ENCODE results near the gene MPND. TPM values are rescaled to one million over a fixed set of nuclear protein-coding genes. Genes with fewer than 3 reads are reported as not detected.

MPND gene
- total RNA-seq, 2 experiments from 2014 or later: 10.3 to 11.0 TPM

- TF ChIP-seq CTCF (IDR thresholded peaks at IDR 0.05): no peak
- no peaks in the 10 kb centered on the region for H3K27me3 Mint-ChIP-seq
- H3K27me3 ChIP-seq (ENCODE audit: control insufficient read depth in 1 of 2, insufficient read depth in 2 of 2, low read length in 2 of 2): no peaks in the 10 kb centered on the region
- H3K27ac Mint-ChIP-seq: no peak overlapping the region
- DNase-seq: no peak
- no peaks in the 10 kb centered on the region for H3K36me3 Mint-ChIP-seq (ENCODE audit: low read depth)
- H3K4me3 Mint-ChIP-seq: no peak overlapping the region
- intact Hi-C loops (cut with DNase I, micrococcal nuclease): no loop called here
- no peak for ATAC-seq (ENCODE audit: poor library complexity)
- CTCF ChIA-PET: no interaction called here
- no peaks in the 10 kb centered on the region for H3K4me1 Mint-ChIP-seq (ENCODE audit: low read depth)
- H3K9me3 ChIP-seq (ENCODE audit: control insufficient read depth in 1 of 2, insufficient read depth in 1 of 2, low read length in 2 of 2): no peaks in the 10 kb centered on the region
- H3K9me3 Mint-ChIP-seq: peaks cover 2% of the 10 kb centered on the region
- POLR2A ChIA-PET: no interaction called here
- no peaks in the 10 kb centered on the region for H3K4me1 ChIP-seq (ENCODE audit: insufficient read depth, low read length)
- no peak overlapping the region for H3K4me3 ChIP-seq (ENCODE audit: low read length)
- no peak overlapping the region for H3K27ac ChIP-seq (ENCODE audit: low read depth in 1 of 2, low read length in 2 of 2)
- no peaks in the 10 kb centered on the region for H3K36me3 ChIP-seq (ENCODE audit: insufficient read depth, low read length)
These were observed 24.9 kb upstream of the MPND start for GRCh38 chr19:4318460-4318859.

- DNase-seq: no peak
- Histone ChIP-seq H3K4me1 (ENCODE audit: insufficient read depth, low read length) (no peaks in the 10 kb centered on the region), H3K9me3 (ENCODE audit: control insufficient read depth in 1 of 2, insufficient read depth in 1 of 2, low read length in 2 of 2) (no peaks in the 10 kb centered on the region), H3K27ac (ENCODE audit: low read depth in 1 of 2, low read length in 2 of 2) (no peak overlapping the region), H3K4me3 (ENCODE audit: low read length) (no peak overlapping the region), H3K36me3 (ENCODE audit: insufficient read depth, low read length) (no peaks in the 10 kb centered on the region), H3K27me3 (ENCODE audit: control insufficient read depth in 1 of 2, insufficient read depth in 2 of 2, low read length in 2 of 2) (no peaks in the 10 kb centered on the region)
- H3K9me3 Mint-ChIP-seq: peaks cover 2% of the 10 kb centered on the region
- no peak for TF ChIP-seq CTCF (IDR thresholded peaks at IDR 0.05)
- intact Hi-C loops (cut with DNase I, micrococcal nuclease): no loop called here
- ChIA-PET CTCF (interaction anchor here (0.9 kb wide), 1 partner anchor 33 kb away, joined by 3 read pairs; no protein-coding TSS in a partner anchor), POLR2A (interaction anchor here (0.6 to 1.4 kb wide), 2 partner anchors 36 to 52 kb away, joined by 4 read pairs; no protein-coding TSS in a partner anchor)
- H3K4me1 Mint-ChIP-seq (ENCODE audit: low read depth): no peaks in the 10 kb centered on the region
- ATAC-seq (ENCODE audit: poor library complexity): no peak
- H3K36me3 Mint-ChIP-seq (ENCODE audit: low read depth): no peaks in the 10 kb centered on the region
- no peak overlapping the region for H3K4me3 Mint-ChIP-seq
- H3K27me3 Mint-ChIP-seq: no peaks in the 10 kb centered on the region
- H3K27ac Mint-ChIP-seq: peak overlapping the region; percentile 16
These were observed 24.2 kb upstream of the MPND start for GRCh38 chr19:4319067-4319718.

GRCh38 chr19:4320419-4320818 lies 22.9 kb upstream of the MPND start:
- Mint-ChIP-seq H3K27ac (no peak overlapping the region), H3K4me3 (no peak overlapping the region), H3K9me3 (peaks cover 2% of the 10 kb centered on the region), H3K27me3 (no peaks in the 10 kb centered on the region), H3K36me3 (ENCODE audit: low read depth) (no peaks in the 10 kb centered on the region), H3K4me1 (ENCODE audit: low read depth) (no peaks in the 10 kb centered on the region)
- TF ChIP-seq CTCF (IDR thresholded peaks at IDR 0.05): no peak
- intact Hi-C loops (cut with DNase I, micrococcal nuclease): no loop called here
- POLR2A ChIA-PET: interaction anchor here (0.7 to 1.5 kb wide), 3 partner anchors 18 to 73 kb away, joined by 4 to 6 read pairs (median 4); partner anchors contain the start of gene YJU2
- Histone ChIP-seq H3K9me3 (ENCODE audit: control insufficient read depth in 1 of 2, insufficient read depth in 1 of 2, low read length in 2 of 2) (peaks cover 0 to 3% of the 10 kb centered on the region in 2 experiments), H3K36me3 (ENCODE audit: insufficient read depth, low read length) (no peaks in the 10 kb centered on the region), H3K4me1 (ENCODE audit: insufficient read depth, low read length) (no peaks in the 10 kb centered on the region), H3K4me3 (ENCODE audit: low read length) (no peak overlapping the region), H3K27ac (ENCODE audit: low read depth in 1 of 2, low read length in 2 of 2) (no peak overlapping the region), H3K27me3 (ENCODE audit: control insufficient read depth in 1 of 2, insufficient read depth in 2 of 2, low read length in 2 of 2) (no peaks in the 10 kb centered on the region)
- ATAC-seq (ENCODE audit: poor library complexity) (no peak), DNase-seq (no peak)
- CTCF ChIA-PET: no interaction called here
